B cell (primary cell): Measurements from ENCODE around the gene LITAF. TPM values are rescaled to one million over a fixed set of nuclear protein-coding genes. Genes with fewer than 3 reads are reported as not detected.

ENCODE experiments used
- ATAC-seq: fragments of 200-7000 bp; cut with Tn5 transposase; one replicate; pipeline ENCODE4 v1.10.0; 2021; ENCODE audit warnings: low read depth, mild to moderate bottlenecking, moderate number of reproducible peaks, moderate library complexity
- CTCF ChIA-PET: fragments of 350-600 bp; sonication (Branson Sonifier 250); formaldehyde crosslinking; loops from one replicate; lab custom pipeline; 2021; ENCODE audit warnings: antibody characterized with exemption, inconsistent platforms; lab: Charles Lee
- POLR2A ChIA-PET: fragments of 350-600 bp; sonication (Branson Sonifier 250); formaldehyde crosslinking; loops from one replicate; lab custom pipeline; 2021; ENCODE audit warnings: antibody characterized with exemption; lab: Charles Lee
- DNase-seq: peaks from one replicate; pipeline ENCODE4 v3.0.0; 2013
- H2AFZ ChIP-seq: 2 replicates; pipeline ENCODE4 v1.6.1; 2012; ENCODE audit warnings: mild to moderate bottlenecking, low read depth, low read length; ENCODE audit not compliant: insufficient read depth, poor library complexity, severe bottlenecking
- H3K27ac ChIP-seq, 2 donors: 1 replicate in 1 of 2; 2 replicates in 1 of 2; pipeline ENCODE4 v1.5.1; 2012 to 2013; ENCODE audit warnings: low read length in 2 of 2, mild to moderate bottlenecking in 2 of 2, moderate library complexity in 1 of 2
- H3K27me3 ChIP-seq, 4 experiments: fragments of 200-600 bp in 1 of 4; sonication (generic) in 1 of 4; replicated peaks in 1 of 4; 1 replicate in 2 of 4; 2 replicates in 2 of 4; pipeline versions ENCODE4 v1.6.1 to v1.7.0; 2013 to 2016; ENCODE audit warnings: low read length in 3 of 4, mild to moderate bottlenecking in 2 of 4, mixed read lengths in 1 of 4, moderate library complexity in 1 of 4; ENCODE audit not compliant: insufficient read depth in 4 of 4, control insufficient read depth in 3 of 4; ENCODE audit errors: control extremely low read depth in 1 of 4
- H3K36me3 ChIP-seq, 2 experiments: replicated peaks in 1 of 2; 1 replicate in 1 of 2; 2 replicates in 1 of 2; pipeline versions ENCODE4 v1.6.1 to v1.7.1; 2013; ENCODE audit warnings: low read length in 1 of 2; ENCODE audit not compliant: insufficient read depth in 2 of 2, control insufficient read depth in 1 of 2; ENCODE audit errors: control extremely low read depth in 1 of 2, extremely low read depth in 1 of 2
- H3K4me1 ChIP-seq, 2 donors: fragments of 200-600 bp in 1 of 2; sonication (generic) in 1 of 2; 1 replicate in 1 of 2; 2 replicates in 1 of 2; pipeline versions ENCODE4 v1.5.1 to v1.6.1; 2013 to 2017; ENCODE audit warnings: low read length in 2 of 2; ENCODE audit not compliant: control insufficient read depth in 2 of 2, insufficient read depth in 2 of 2
- H3K4me2 ChIP-seq: replicated peaks from 2 replicates; pipeline ENCODE3; 2012; ENCODE audit warnings: mild to moderate bottlenecking, low read depth, low read length; ENCODE audit not compliant: poor library complexity, severe bottlenecking
- H3K4me3 ChIP-seq, 5 experiments: fragments of 200-600 bp in 1 of 5; sonication (generic) in 1 of 5; 1 replicate in 3 of 5; 2 replicates in 2 of 5; pipeline versions ENCODE4 v1.5.1 to v1.7.0; 2011 to 2016; ENCODE audit warnings: low read length in 4 of 5, mild to moderate bottlenecking in 4 of 5, low read depth in 2 of 5, control low read depth in 1 of 5, moderate library complexity in 1 of 5; ENCODE audit not compliant: insufficient read depth in 1 of 5; ENCODE audit errors: control extremely low read depth in 1 of 5, extremely low read depth in 1 of 5
- H3K79me2 ChIP-seq: fragments of 200-600 bp; sonication (generic); one replicate; pipeline ENCODE4 v1.6.0; 2016; ENCODE audit warnings: low read length; ENCODE audit not compliant: control insufficient read depth, insufficient read depth
- H3K9ac ChIP-seq: fragments of 200-600 bp; sonication (generic); 2 replicates; pipeline ENCODE4 v1.6.1; 2017; ENCODE audit warnings: mild to moderate bottlenecking, low read length, moderate library complexity
- H3K9me3 ChIP-seq, 3 donors: one replicate each; pipeline versions ENCODE4 v1.6.1 to v1.7.1; 2013; ENCODE audit warnings: low read length in 2 of 3; ENCODE audit not compliant: control insufficient read depth in 2 of 3, insufficient read depth in 1 of 3; ENCODE audit errors: control extremely low read depth in 1 of 3
- H4K20me1 ChIP-seq: 2 replicates; pipeline ENCODE4 v1.6.0; 2012; ENCODE audit warnings: mild to moderate bottlenecking, low read length; ENCODE audit not compliant: insufficient read depth, control insufficient read depth, poor library complexity, severe bottlenecking
- H3K27ac Mint-ChIP-seq: one replicate; pipeline ENCODE4 v1.8.0; 2021; ENCODE audit warnings: mixed read lengths
- H3K27me3 Mint-ChIP-seq: one replicate; pipeline ENCODE4 v1.8.0; 2021; ENCODE audit warnings: mixed read lengths
- H3K4me1 Mint-ChIP-seq: one replicate; pipeline ENCODE4 v1.8.0; 2021; ENCODE audit warnings: mixed read lengths
- H3K4me3 Mint-ChIP-seq: one replicate; pipeline ENCODE4 v1.8.0; 2021; ENCODE audit warnings: mixed read lengths
- H3K9me3 Mint-ChIP-seq: one replicate; pipeline ENCODE4 v1.8.0; 2022; ENCODE audit warnings: mixed read lengths; ENCODE audit not compliant: insufficient read depth
- CTCF ChIP-seq: fragments of 200-600 bp; IDR thresholded peaks from one replicate; pipeline ENCODE4 v1.8.0; 2022; ENCODE audit warnings: antibody characterized with exemption, mild to moderate bottlenecking
- EZH2 ChIP-seq: IDR thresholded peaks from 2 replicates; pipeline ENCODE4 v1.6.1; 2012; ENCODE audit warnings: borderline replicate concordance, low read depth, mild to moderate bottlenecking, moderate library complexity, low read length; ENCODE audit not compliant: insufficient read depth, poor library complexity, severe bottlenecking
- WGBS: methylation state at CpG from one replicate; pipeline ENCODE4 v1.1.5; 2013; ENCODE audit warnings: missing lambda C conversion rate; ENCODE audit not compliant: insufficient coverage; 5-methylcytosine and 5-hydroxymethylcytosine counted together
- intact Hi-C: fragments of 100-400 bp; cut with micrococcal nuclease; formaldehyde crosslinking; loops from one replicate; pipeline ENCODE4 v1.10.0; 2022
- polyA plus RNA-seq: library from polyadenylated mRNA; depleted of rRNA; stranded (reverse); fragments of >200 nt; gene quantifications from 2 replicates; pipeline ENCODE4 v1.2.3, GENCODE V29; 2012
- total RNA-seq, 2 donors: library from RNA; stranded (reverse); fragments of 120-200 nt in 1 of 2; gene quantifications; 1 replicate in 1 of 2; 2 replicates in 1 of 2; pipeline versions ENCODE4 v1.2.3 to v1.2.4, GENCODE V29; 2013 to 2022

Gene LITAF
- total and polyA plus RNA-seq, 2 donors (not counting 1 experiment from before 2014, with no cell fraction given) = 93.6 to 125 TPM

DNA sequence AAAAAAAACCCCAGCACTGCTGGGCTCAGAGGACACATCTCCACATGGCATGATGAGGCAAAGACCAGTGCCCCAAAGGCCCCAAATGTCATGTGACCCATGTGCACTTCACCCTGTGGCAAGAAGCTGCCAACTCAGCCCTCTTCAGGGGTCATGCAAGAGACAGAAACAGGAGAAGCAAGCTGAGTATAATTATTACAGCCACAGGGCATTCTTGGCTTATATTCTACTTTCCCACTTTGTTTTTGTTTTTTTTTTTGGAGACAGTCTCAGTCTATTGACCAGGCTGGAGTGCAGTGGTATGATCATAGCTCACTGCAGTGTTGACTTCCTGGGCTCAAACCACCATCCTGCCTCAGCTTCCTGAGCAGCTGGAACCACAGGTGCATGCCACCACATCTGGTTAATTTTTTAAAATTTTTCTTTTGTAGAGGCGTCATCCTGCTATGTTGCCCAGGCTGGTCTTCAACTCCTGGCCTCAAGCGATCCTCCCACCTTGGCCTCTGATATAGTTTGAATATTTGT lies 32.7 kb upstream of the LITAF start:
- no CpG with 5 or more reads among the region's 2 CpGs for WGBS
- no peak overlapping the region for H2AFZ ChIP-seq
- no peaks in the 10 kb centered on the region for H3K27me3 ChIP-seq
- no peaks in the 10 kb centered on the region for H4K20me1 ChIP-seq
- peak overlapping the region; percentile 34 for H3K4me2 ChIP-seq
- ATAC-seq (peak; percentile 50), DNase-seq (peak; percentile 59)
- no peak overlapping the region for H3K9ac ChIP-seq
- no peaks in the 10 kb centered on the region for H3K36me3 ChIP-seq
- POLR2A ChIA-PET = interaction anchor here (0.6 to 0.7 kb wide), 5 partner anchors 17 to 709 kb away, joined by 3 to 4 read pairs (median 3); no protein-coding TSS in a partner anchor
- Mint-ChIP-seq H3K27ac (peak overlapping the region; percentile 83), H3K27me3 (no peaks in the 10 kb centered on the region), H3K4me1 (peaks cover 50% of the 10 kb centered on the region), H3K9me3 (no peaks in the 10 kb centered on the region), H3K4me3 (peak overlapping the region; percentile 61)
- peaks cover 48 to 67% of the 10 kb centered on the region in 2 donors for H3K4me1 ChIP-seq
- peaks cover 0 to 14% (median 5%) of the 10 kb centered on the region in 3 donors for H3K9me3 ChIP-seq
- TF ChIP-seq CTCF = no peak
- no peak for TF ChIP-seq EZH2
- intact Hi-C loops = no loop called here
- H3K79me2 ChIP-seq = peaks cover 7% of the 10 kb centered on the region
- H3K27ac ChIP-seq = peak overlapping the region; percentile 4 to 44
- no peak overlapping the region for H3K4me3 ChIP-seq
- CTCF ChIA-PET = interaction anchor here (0.7 to 2.5 kb wide), 6 partner anchors 16 to 362 kb away, joined by 3 to 8 read pairs (median 4); partner anchors contain the start of gene LITAF

DNA sequence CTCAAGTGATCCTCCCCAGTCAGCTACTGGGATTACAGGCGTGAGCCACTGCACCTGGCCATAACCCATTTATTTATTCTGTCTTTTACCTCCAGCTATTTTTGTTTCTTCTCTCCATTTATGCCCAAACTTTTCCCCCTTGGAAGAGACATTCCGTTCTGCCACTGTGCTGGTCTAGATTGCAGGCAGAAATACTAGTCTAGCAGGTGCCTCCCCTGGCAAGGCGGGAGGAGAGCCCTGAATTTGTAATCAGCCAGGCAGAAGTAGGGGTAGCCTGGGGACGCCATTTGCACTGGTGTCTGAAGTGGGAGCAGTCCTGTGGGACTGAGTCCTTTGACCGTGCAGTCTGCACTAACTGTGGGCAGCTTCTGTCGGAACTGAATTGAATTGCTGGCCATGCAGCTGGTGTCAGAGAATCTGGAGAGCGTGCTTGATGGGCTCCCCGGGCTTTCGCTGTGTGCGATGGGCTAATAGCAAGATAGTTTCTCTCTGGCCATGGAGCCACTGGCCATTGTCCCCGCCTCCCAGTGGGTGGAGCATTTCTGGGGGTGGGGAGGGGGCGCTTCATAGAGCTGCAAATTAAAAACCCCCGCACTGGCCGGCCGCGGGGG lies 31.5 kb upstream of the LITAF start:
- no peak overlapping the region for H2AFZ ChIP-seq
- no peak for ATAC-seq
- no peak overlapping the region for H3K4me3 ChIP-seq
- H3K27ac ChIP-seq = no peak overlapping the region
- peaks cover 7% of the 10 kb centered on the region for H3K79me2 ChIP-seq
- POLR2A ChIA-PET = interaction anchor here (0.6 to 0.7 kb wide), 2 partner anchors 32 to 62 kb away, joined by 3 to 6 read pairs; partner anchors contain the start of gene LITAF
- Mint-ChIP-seq H3K4me1 (peaks cover 54% of the 10 kb centered on the region), H3K4me3 (no peak overlapping the region), H3K27ac (peak overlapping the region; percentile 53), H3K27me3 (no peaks in the 10 kb centered on the region), H3K9me3 (no peaks in the 10 kb centered on the region)
- H3K9me3 ChIP-seq = peaks cover 0 to 14% (median 5%) of the 10 kb centered on the region in 3 donors
- CTCF ChIA-PET = interaction anchor here (0.9 to 2.5 kb wide), 3 partner anchors 12 to 58 kb away, joined by 3 to 8 read pairs (median 3); partner anchors contain the start of gene LITAF
- no peaks in the 10 kb centered on the region for H3K27me3 ChIP-seq
- no peaks in the 10 kb centered on the region for H3K36me3 ChIP-seq
- H3K4me1 ChIP-seq = peaks cover 53 to 67% of the 10 kb centered on the region in 2 donors
- H4K20me1 ChIP-seq = no peaks in the 10 kb centered on the region
- DNase-seq = no peak
- H3K4me2 ChIP-seq = no peak overlapping the region
- 89% methylated on average over 13 of the region's 16 CpGs for WGBS
- intact Hi-C loops = no loop called here
- TF ChIP-seq EZH2 (no peak), CTCF (no peak)
- no peak overlapping the region for H3K9ac ChIP-seq
